Fibroblast of lung (primary cell): Measurements from ENCODE around the gene AGBL3.

Experiments used
- CTCF ChIP-seq, 2 donors: IDR thresholded peaks in 1 of 2; conservative IDR thresholded peaks in 1 of 2; 1 replicate in 1 of 2; 2 replicates in 1 of 2; pipeline ENCODE4 v1.5.1; 2011 to 2012; ENCODE audit warnings: low read length in 2 of 2, control low read depth in 1 of 2, inconsistent platforms in 1 of 2, low read depth in 1 of 2, mild to moderate bottlenecking in 1 of 2
- EZH2 ChIP-seq: IDR thresholded peaks from 2 replicates; pipeline ENCODE4 v1.5.1; 2012; ENCODE audit warnings: low read length, control low read depth, mild to moderate bottlenecking; ENCODE audit errors: missing control alignments

DNA sequence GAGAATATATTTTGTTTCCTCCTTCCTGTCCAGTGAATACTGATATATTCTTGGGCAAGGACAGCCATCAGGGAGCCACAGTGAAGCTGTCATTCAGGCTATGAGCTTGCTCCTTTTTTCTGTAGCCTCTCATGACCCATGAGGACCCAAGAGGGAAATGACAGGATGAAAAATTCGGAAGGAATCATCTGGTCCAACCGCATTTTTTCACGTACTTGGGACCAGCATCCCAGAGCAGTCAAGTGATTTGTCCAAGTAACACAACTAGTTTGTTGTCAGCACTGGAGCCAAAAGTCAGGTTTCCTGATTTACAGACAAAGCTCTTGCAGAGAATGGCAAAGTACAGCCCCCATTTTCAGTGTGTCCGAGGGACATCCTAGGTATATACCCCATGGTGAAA is 47.2 kb upstream of the AGBL3 start:
- no peak for TF ChIP-seq CTCF (conservative IDR thresholded peaks at IDR 0.05 in 1 of 2, IDR thresholded peaks at IDR 0.05 in 1 of 2; ENCODE audit: low read depth in 1 of 2, low read length in 2 of 2)
- TF ChIP-seq EZH2 = no peak
